Liver (tissue), 9 donors: ENCODE data around the gene MAGED1. TPM values are rescaled to one million over a fixed set of nuclear protein-coding genes. Genes with fewer than 3 reads are reported as not detected.

Experiments used
- DNase-seq: peaks from one replicate; pipeline ENCODE4 v3.0.0-alpha.2; 2017; ENCODE audit warnings: low spot score
- H3K27ac ChIP-seq, 2 donors: one replicate each; pipeline ENCODE4 v1.7.0; 2013; ENCODE audit warnings: inconsistent platforms in 2 of 2, low read length in 2 of 2, control low read depth in 1 of 2, low read depth in 1 of 2, mild to moderate bottlenecking in 1 of 2
- H3K27me3 ChIP-seq, 4 donors: one replicate each; pipeline versions ENCODE4 v1.6.1 to v1.7.0; 2013; ENCODE audit warnings: low read length in 3 of 4, inconsistent platforms in 1 of 4, mild to moderate bottlenecking in 1 of 4, moderate library complexity in 1 of 4; ENCODE audit not compliant: control insufficient read depth in 4 of 4, insufficient read depth in 4 of 4
- H3K36me3 ChIP-seq, 4 donors: one replicate each; pipeline versions ENCODE4 v1.6.1 to v1.7.0; 2013; ENCODE audit warnings: low read length in 3 of 4, mild to moderate bottlenecking in 3 of 4, low read depth in 1 of 4, moderate library complexity in 1 of 4; ENCODE audit not compliant: control insufficient read depth in 4 of 4, insufficient read depth in 3 of 4
- H3K4me1 ChIP-seq, 4 donors: one replicate each; pipeline versions ENCODE4 v1.6.1 to v1.7.0; 2013; ENCODE audit warnings: low read length in 3 of 4, mild to moderate bottlenecking in 3 of 4, moderate library complexity in 1 of 4; ENCODE audit not compliant: control insufficient read depth in 4 of 4, insufficient read depth in 4 of 4
- H3K4me3 ChIP-seq, 3 donors: one replicate each; pipeline versions ENCODE4 v1.6.1 to v1.7.0; 2013; ENCODE audit warnings: low read length in 3 of 3, control low read depth in 1 of 3, low read depth in 1 of 3, mild to moderate bottlenecking in 1 of 3
- H3K9ac ChIP-seq, 2 donors: one replicate each; pipeline ENCODE4 v1.7.0; 2013; ENCODE audit warnings: low read length in 2 of 2, mild to moderate bottlenecking in 2 of 2, moderate library complexity in 2 of 2, control low read depth in 1 of 2, low read depth in 1 of 2
- H3K9me3 ChIP-seq, 4 donors: one replicate each; pipeline versions ENCODE4 v1.6.1 to v1.7.0; 2013; ENCODE audit warnings: low read length in 3 of 4; ENCODE audit not compliant: control insufficient read depth in 4 of 4
- ATF3 ChIP-seq: IDR thresholded peaks from 2 replicates; pipeline ENCODE4 v1.6.1; 2016; ENCODE audit warnings: antibody characterized with exemption
- CTCF ChIP-seq: fragments of 150-350 bp; IDR thresholded peaks from 2 replicates; pipeline ENCODE4 v1.5.1; 2017; ENCODE audit warnings: improper control_type of control experiment, low read depth, low read length; ENCODE audit not compliant: missing input control
- EGR1 ChIP-seq, 2 donors: IDR thresholded peaks; 2 replicates each; pipeline ENCODE4 v1.6.1; 2016 to 2018; ENCODE audit warnings: antibody characterized with exemption in 2 of 2, low read depth in 2 of 2
- FOXA1 ChIP-seq: IDR thresholded peaks from 2 replicates; pipeline ENCODE4 v1.6.1; 2016; ENCODE audit warnings: antibody characterized with exemption
- FOXA2 ChIP-seq: IDR thresholded peaks from 2 replicates; pipeline ENCODE4 v1.6.1; 2016; ENCODE audit warnings: antibody characterized with exemption
- GABPA ChIP-seq, 2 donors: IDR thresholded peaks in 1 of 2; conservative IDR thresholded peaks in 1 of 2; 2 replicates each; pipeline ENCODE4 v1.6.1; 2016; ENCODE audit warnings: antibody characterized with exemption in 2 of 2, mild to moderate bottlenecking in 1 of 2, moderate library complexity in 1 of 2
- HNF4A ChIP-seq, 2 donors: conservative IDR thresholded peaks; 2 replicates each; pipeline ENCODE4 v1.6.1; 2016; ENCODE audit warnings: antibody characterized with exemption in 2 of 2, mild to moderate bottlenecking in 2 of 2
- HNF4G ChIP-seq: IDR thresholded peaks from 2 replicates; pipeline ENCODE4 v1.6.1; 2016; ENCODE audit warnings: antibody characterized with exemption
- JUND ChIP-seq, 2 donors: IDR thresholded peaks; 2 replicates each; pipeline ENCODE4 v1.6.1; 2016; ENCODE audit warnings: antibody characterized with exemption in 2 of 2
- MAX ChIP-seq: IDR thresholded peaks from 2 replicates; pipeline ENCODE4 v1.6.1; 2016; ENCODE audit warnings: antibody characterized with exemption
- NR2F2 ChIP-seq: IDR thresholded peaks from 2 replicates; pipeline ENCODE4 v1.6.1; 2016; ENCODE audit warnings: antibody characterized with exemption
- RAD21 ChIP-seq, 2 donors: IDR thresholded peaks; 2 replicates each; pipeline ENCODE4 v1.6.1; 2016; ENCODE audit warnings: antibody characterized with exemption in 2 of 2, mild to moderate bottlenecking in 2 of 2
- REST ChIP-seq: IDR thresholded peaks from 2 replicates; pipeline ENCODE4 v1.6.1; 2016; ENCODE audit warnings: antibody characterized with exemption, mild to moderate bottlenecking
- RXRA ChIP-seq, 2 donors: IDR thresholded peaks; 2 replicates each; pipeline ENCODE4 v1.6.1; 2017 to 2018; ENCODE audit warnings: antibody characterized with exemption in 2 of 2, mild to moderate bottlenecking in 1 of 2
- SP1 ChIP-seq: IDR thresholded peaks from 2 replicates; pipeline ENCODE4 v1.6.1; 2018; ENCODE audit warnings: antibody characterized with exemption, mild to moderate bottlenecking
- TAF1 ChIP-seq: conservative IDR thresholded peaks from 2 replicates; pipeline ENCODE4 v1.6.1; 2016; ENCODE audit warnings: antibody characterized with exemption, mild to moderate bottlenecking
- YY1 ChIP-seq: IDR thresholded peaks from 2 replicates; pipeline ENCODE4 v1.6.1; 2016; ENCODE audit warnings: antibody characterized with exemption, mild to moderate bottlenecking
- ZBTB33 ChIP-seq: IDR thresholded peaks from 2 replicates; pipeline ENCODE4 v1.6.1; 2016; ENCODE audit warnings: antibody characterized with exemption
- WGBS: extraction: QIAGEN DNeasy Blood & Tissue Kit; methylation state at CpG from one replicate; pipeline ENCODE4 v1.1.7; 2013; 5-methylcytosine and 5-hydroxymethylcytosine counted together
- polyA plus RNA-seq, 2 donors: library from polyadenylated mRNA; stranded (reverse) in 1 of 2; unstranded in 1 of 2; fragments of 200-250 nt in 1 of 2; fragments of >200 nt in 1 of 2; fragmentation: Nextera tagmentation in 1 of 2; extraction: Ambion mirVana in 1 of 2; gene quantifications; one replicate each; pipeline versions ENCODE4 v1.2.1 to v1.2.3, GENCODE V29; 2013 to 2015
- total RNA-seq, 2 donors: library from RNA; depleted of rRNA; stranded (reverse); fragments of >200 nt; gene quantifications; one replicate each; pipeline ENCODE4 v1.2.3, GENCODE V29; 2014
- donor health status: healthy.
- donor health status: healthy.
- donor health status: healthy.
- donor health status: healthy.
- donor health status: healthy.

Gene MAGED1
- total RNA-seq = 10 to 100 TPM; 43.3 to 67.3 TPM
- polyA plus RNA-seq = 10 to 100 TPM; 44.8 to 51.7 TPM

GRCh38 chrX:51892921-51893745, at the start of gene MAGED1:
MAGED1 (plus strand) TSS chrX:51893623; CDS start chrX:51894305, 682 bp downstream.
- Histone ChIP-seq H3K27ac (peak within 1 kb of the TSS; percentile 51 to 56), H3K4me3 (peak within 1 kb of the TSS; percentile 21 to 79 (median 79)), H3K9me3 (no peaks in the 10 kb centered on the region), H3K4me1 (peaks cover 0 to 11% (median 6%) of the 10 kb centered on the region in 4 donors), H3K27me3 (no peaks in the 10 kb centered on the region), H3K9ac (peak within 1 kb of the TSS in 1 of 2 donors; percentile 64), H3K36me3 (peaks cover 2 to 12% (median 7%) of the 10 kb centered on the region in 4 donors)
- WGBS = 2% methylated on average over 35 of the region's 35 CpGs
- TF ChIP-seq ZBTB33 = peak; percentile 35
- TF ChIP-seq FOXA1 = no peak
- TF ChIP-seq RXRA (IDR thresholded peaks at IDR 0.05) = no peak
- no peak for TF ChIP-seq EGR1 (IDR thresholded peaks at IDR 0.05; ENCODE audit: low read depth in 2 of 2)
- no peak for TF ChIP-seq ATF3
- TF ChIP-seq HNF4G = no peak
- TF ChIP-seq TAF1 = peak; percentile 65
- TF ChIP-seq HNF4A (conservative IDR thresholded peaks at IDR 0.05) = no peak
- peak; percentile 10 for TF ChIP-seq SP1
- TF ChIP-seq YY1 = peak; percentile 30
- TF ChIP-seq REST = peak; percentile 41
- TF ChIP-seq GABPA (IDR thresholded peaks at IDR 0.05 in 1 of 2, conservative IDR thresholded peaks at IDR 0.05 in 1 of 2) = peak in 1 of 2 donors; percentile 32
- TF ChIP-seq CTCF = no peak
- TF ChIP-seq FOXA2 = no peak
- TF ChIP-seq RAD21 (IDR thresholded peaks at IDR 0.05) = peak in 1 of 2 donors; percentile 14
- TF ChIP-seq JUND (IDR thresholded peaks at IDR 0.05) = no peak
- no peak for TF ChIP-seq NR2F2
- TF ChIP-seq MAX = peak; percentile 13
- peak; percentile 76 for DNase-seq
